GM19025 (cell line): ENCODE measurements around the gene IFT20.

Experiments
- ATAC-seq: cut with Tn5 transposase; IDR thresholded peaks from one replicate; pipeline ENCODE4 v1.9.1; 2021; ENCODE audit warnings: mild to moderate bottlenecking, low read depth, moderate library complexity; ENCODE audit not compliant: unreplicated experiment

The IFT20 gene

GRCh38 chr17:28335201-28335958 lies at the start of gene IFT20, which contains the start of gene TNFAIP1:
Gene IFT20, minus strand, starts transcription at chr17:28335472. Its CDS starts 3,487 bp downstream, at chr17:28331985.
Gene TNFAIP1, plus strand, starts transcription at chr17:28335761. Its CDS starts 3,761 bp downstream, at chr17:28339522.
- ATAC-seq: peak; percentile 96

- ATAC-seq: no peak
Observed at GRCh38 chr17:28385037-28385400, 49.7 kb upstream of the IFT20 start.

GRCh38 chr17:28384281-28385036 lies 49.2 kb upstream of the IFT20 start:
- ATAC-seq: peak; percentile 81

- no peak for ATAC-seq
Observed at GRCh38 chr17:28381141-28381825, 46.0 kb upstream of the IFT20 start.

GRCh38 chr17:28379814-28380801 lies 44.8 kb upstream of the IFT20 start:
- no peak for ATAC-seq

GRCh38 chr17:28372945-28373274 lies 37.6 kb upstream of the IFT20 start:
- ATAC-seq: no peak

- ATAC-seq: peak; percentile 8
Observed at GRCh38 chr17:28372203-28372944, 37.1 kb upstream of the IFT20 start.

- peak; percentile 83 for ATAC-seq
Observed at GRCh38 chr17:28371245-28372202, 36.3 kb upstream of the IFT20 start, which contains the start of gene SARM1. Gene SARM1, plus strand, starts transcription at chr17:28371694. Its CDS starts 339 bp downstream, at chr17:28372033.

- ATAC-seq: no peak
Observed at GRCh38 chr17:28370744-28371103, 35.5 kb upstream of the IFT20 start.

- ATAC-seq: no peak
Observed at GRCh38 chr17:28370035-28370743, 34.9 kb upstream of the IFT20 start, which contains the start of gene VTN. Gene VTN, minus strand, starts transcription at chr17:28370307. Its CDS starts 104 bp downstream, at chr17:28370203.

GRCh38 chr17:28369684-28370034 lies 34.4 kb upstream of the IFT20 start:
- no peak for ATAC-seq

- no peak for ATAC-seq
Observed at GRCh38 chr17:28368915-28369683, 33.8 kb upstream of the IFT20 start.

GRCh38 chr17:28368306-28368831 lies 33.1 kb upstream of the IFT20 start:
- no peak for ATAC-seq

- ATAC-seq: no peak
Observed at GRCh38 chr17:28367641-28368305, 32.5 kb upstream of the IFT20 start.

GRCh38 chr17:28366605-28367004 lies 31.3 kb upstream of the IFT20 start:
- no peak for ATAC-seq

GRCh38 chr17:28365487-28365886 lies 30.2 kb upstream of the IFT20 start:
- no peak for ATAC-seq
